Aorta (tissue), 5 donors: ENCODE measurements around the gene DLG1. TPM values are rescaled to one million over a fixed set of nuclear protein-coding genes. Genes with fewer than 3 reads are reported as not detected.

Experiments
- ATAC-seq: fragments of 200-7000 bp; cut with Tn5 transposase; one replicate; pipeline ENCODE4 v1.9.1; 2022; ENCODE audit warnings: moderate library complexity; ENCODE audit not compliant: low FRiP score
- DNase-seq, 2 donors: peaks; one replicate each; pipeline ENCODE4 v3.0.0-alpha.2; 2020
- H3K27ac ChIP-seq, 2 donors: one replicate each; pipeline ENCODE4 v1.5.1; 2013; ENCODE audit warnings: low read length in 2 of 2, mild to moderate bottlenecking in 2 of 2, moderate library complexity in 2 of 2, control low read depth in 1 of 2, inconsistent platforms in 1 of 2, low read depth in 1 of 2
- H3K27me3 ChIP-seq, 2 donors: one replicate each; pipeline ENCODE4 v1.6.1; 2013; ENCODE audit warnings: control low read depth in 1 of 2, low read length in 1 of 2, mild to moderate bottlenecking in 1 of 2, moderate library complexity in 1 of 2; ENCODE audit not compliant: insufficient read depth in 2 of 2, control insufficient read depth in 1 of 2
- H3K36me3 ChIP-seq, 2 donors: one replicate each; pipeline ENCODE4 v1.6.1; 2013; ENCODE audit warnings: control low read depth in 1 of 2, low read length in 1 of 2, mild to moderate bottlenecking in 1 of 2; ENCODE audit not compliant: insufficient read depth in 2 of 2, control insufficient read depth in 1 of 2
- H3K4me1 ChIP-seq, 2 donors: one replicate each; pipeline ENCODE4 v1.6.1; 2013; ENCODE audit warnings: low read length in 2 of 2, control low read depth in 1 of 2, mild to moderate bottlenecking in 1 of 2, moderate library complexity in 1 of 2; ENCODE audit not compliant: insufficient read depth in 2 of 2, control insufficient read depth in 1 of 2
- H3K4me3 ChIP-seq, 2 donors: one replicate each; pipeline ENCODE4 v1.5.1; 2013; ENCODE audit warnings: low read length in 2 of 2, control low read depth in 1 of 2, mild to moderate bottlenecking in 1 of 2
- H3K9me3 ChIP-seq: one replicate; pipeline ENCODE4 v1.6.1; 2013; ENCODE audit warnings: mild to moderate bottlenecking, low read length; ENCODE audit not compliant: control insufficient read depth
- WGBS, 2 donors: extraction: QIAGEN DNeasy Blood & Tissue Kit; methylation state at CpG; one replicate each; pipeline ENCODE4 v1.1.7; 2013; 5-methylcytosine and 5-hydroxymethylcytosine counted together
- intact Hi-C, 2 donors: fragments of 100-400 bp; cut with DNase I; formaldehyde crosslinking; loops; one replicate each; pipeline versions ENCODE4 v1.14.2 to v1.15.0; 2022
- polyA plus RNA-seq, 2 donors: library from polyadenylated mRNA; stranded (reverse); fragments of 200-250 nt; gene quantifications; one replicate each; pipeline ENCODE4 v1.2.3, GENCODE V29; 2013
- total RNA-seq, 2 donors: library from RNA; stranded (reverse); fragmentation: NEBNext Ultra II Directional; extraction: Animal tissue kit (Norgen Biotek cat#: 25700); gene quantifications; one replicate each; pipeline ENCODE4 v1.2.1, GENCODE V29; 2021
- donor health status: healthy with polysubstance abuse.
- donor health status: Bipolar disorder and iron deficiency.
- donor health status: DM: no; HTN: no; CAD: no.
- donor health status: DM: no; HTN: no; CAD: no.
- donor health status: DM: yes; HTN: yes; CAD: no.

DLG1 gene
- total and polyA plus RNA-seq, 4 donors: 21.2 to 100 (median 51.9) TPM

DNA sequence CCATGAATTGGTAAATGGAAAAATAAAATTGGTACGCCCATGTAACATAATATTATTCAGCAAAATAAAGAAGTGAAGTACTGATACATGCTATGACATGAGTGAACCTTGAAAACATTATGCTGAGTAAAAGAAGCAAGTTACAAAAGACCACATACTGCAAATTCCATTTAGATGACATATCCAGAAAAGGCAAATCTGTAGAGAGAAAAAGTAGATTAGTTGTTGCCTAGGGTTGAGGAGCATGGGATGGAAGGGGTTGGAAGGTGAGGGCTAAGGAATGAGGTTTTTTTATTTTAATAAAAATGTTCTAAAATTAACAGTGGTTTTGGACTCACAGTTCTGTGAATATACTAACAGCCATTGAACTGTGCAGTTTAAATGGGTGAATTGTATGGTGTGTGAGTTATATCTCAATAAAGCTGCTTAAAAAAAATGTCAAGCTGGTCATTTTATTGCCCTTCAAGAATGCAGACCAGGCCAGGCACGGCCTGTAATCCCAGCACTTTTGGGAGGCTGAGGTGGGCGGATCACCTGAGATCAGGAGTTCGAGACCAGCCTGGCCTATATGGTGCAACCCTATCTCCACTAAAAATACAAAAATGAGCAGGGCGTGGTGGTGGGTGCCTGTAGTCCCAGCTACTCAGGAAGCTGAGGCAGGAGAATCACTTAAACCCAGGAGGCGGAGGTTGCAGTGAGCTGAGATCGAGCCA is 8.1 kb upstream of the DLG1 start:
- Histone ChIP-seq H3K9me3 (no peaks in the 10 kb centered on the region), H3K36me3 (no peaks in the 10 kb centered on the region), H3K27ac (no peak overlapping the region), H3K27me3 (no peaks in the 10 kb centered on the region), H3K4me1 (peaks cover 0 to 3% of the 10 kb centered on the region in 2 donors), H3K4me3 (no peak overlapping the region)
- intact Hi-C loops: loop anchor here in 1 of 2 donors (5.0 kb wide), 1 partner anchor 46 kb away; no protein-coding TSS in a partner anchor
- ATAC-seq: no peak
- no peak for DNase-seq
- 85% methylated on average over 7 of the region's 7 CpGs for whole genome bisulfite sequencing, 2 donors

DNA sequence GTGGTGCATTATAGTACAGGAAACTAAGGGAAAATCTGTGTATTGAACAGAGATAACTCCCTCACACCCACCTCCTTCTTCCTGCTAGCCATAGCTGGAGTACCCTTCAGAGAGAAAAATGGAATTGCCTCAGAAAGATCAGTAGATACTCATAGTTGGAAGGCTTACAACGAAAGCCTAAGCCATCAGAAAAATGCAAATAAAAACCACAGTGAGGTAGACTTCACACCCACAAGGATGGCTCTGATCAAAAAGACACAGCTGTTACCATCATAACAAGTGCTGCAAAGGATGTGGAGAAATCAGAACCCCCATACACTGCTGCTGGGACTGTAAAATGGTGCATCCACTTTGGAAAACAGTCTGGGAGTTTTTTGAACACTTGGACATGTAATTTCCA is 7.4 kb upstream of the DLG1 start:
- H3K27me3 ChIP-seq: no peaks in the 10 kb centered on the region
- H3K4me3 ChIP-seq: no peak overlapping the region
- H3K9me3 ChIP-seq: no peaks in the 10 kb centered on the region
- DNase-seq (no peak), ATAC-seq (no peak)
- no peaks in the 10 kb centered on the region for H3K36me3 ChIP-seq
- 59 to 76% methylated on average over 1 of the region's 1 CpG for WGBS, 2 donors
- H3K4me1 ChIP-seq: peaks cover 0 to 3% of the 10 kb centered on the region in 2 donors
- intact Hi-C loops: loop anchor here in 1 of 2 donors (5.0 kb wide), 1 partner anchor 46 kb away; no protein-coding TSS in a partner anchor
- H3K27ac ChIP-seq: peak overlapping the region in 1 of 2 donors; percentile 44

DNA sequence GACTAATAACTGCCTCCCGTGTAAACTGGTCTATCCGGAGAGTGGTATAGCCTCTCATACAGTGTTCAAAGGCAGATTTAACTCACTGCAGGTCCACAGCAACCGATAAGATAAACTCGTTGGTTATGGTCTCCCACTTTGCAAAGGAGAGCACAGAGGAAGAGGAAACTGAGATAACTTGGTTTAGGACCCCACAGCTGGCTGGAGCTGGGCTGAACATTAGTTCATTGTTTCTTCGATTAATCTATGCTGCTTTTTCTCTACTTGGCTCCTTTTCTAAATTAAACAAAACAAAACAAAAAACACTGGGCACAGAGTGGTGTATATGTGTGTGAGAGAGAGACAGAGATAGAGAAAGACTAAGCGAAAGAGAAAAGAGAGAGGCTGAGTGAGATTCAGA is 5.0 kb upstream of the DLG1 start:
- H3K36me3 ChIP-seq: no peaks in the 10 kb centered on the region
- H3K4me3 ChIP-seq: no peak overlapping the region
- 89 to 90% methylated on average over 6 of the region's 6 CpGs for WGBS, 2 donors
- DNase-seq (no peak), ATAC-seq (no peak)
- H3K27ac ChIP-seq: no peak overlapping the region
- H3K9me3 ChIP-seq: no peaks in the 10 kb centered on the region
- no peaks in the 10 kb centered on the region for H3K4me1 ChIP-seq
- intact Hi-C loops: no loop called here
- H3K27me3 ChIP-seq: no peaks in the 10 kb centered on the region

DNA sequence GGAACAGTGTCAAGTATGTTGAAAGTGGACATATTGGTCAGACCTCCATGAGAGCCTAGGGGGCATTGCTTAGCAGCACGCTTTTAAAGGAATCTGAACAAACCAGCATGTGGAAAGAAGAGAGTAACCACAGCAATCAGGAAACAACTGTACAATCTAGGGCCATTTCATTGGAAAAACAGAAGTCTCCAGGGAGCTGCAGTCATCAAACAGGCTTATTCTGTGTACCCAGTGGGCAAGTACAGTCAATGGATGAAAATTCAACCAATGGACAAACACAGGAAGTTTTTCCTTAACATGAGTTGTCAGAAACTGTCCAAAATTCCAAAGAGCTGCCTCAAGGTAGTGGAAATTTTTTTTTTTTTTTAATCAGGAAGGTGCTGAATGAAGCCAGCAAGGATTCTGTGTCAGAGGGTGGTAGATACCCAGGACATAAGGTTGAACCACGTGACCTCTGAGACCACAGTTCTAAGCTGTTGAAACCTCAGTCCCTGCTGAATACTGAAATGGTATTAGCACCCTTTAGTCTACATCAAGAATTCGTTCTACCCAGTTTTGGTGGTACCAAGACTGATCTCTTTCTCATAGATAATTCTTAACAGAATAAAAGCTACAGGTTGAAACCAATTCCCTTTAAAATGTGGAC is 4.4 kb upstream of the DLG1 start:
- H3K4me1 ChIP-seq: no peaks in the 10 kb centered on the region
- no peaks in the 10 kb centered on the region for H3K36me3 ChIP-seq
- no peak overlapping the region for H3K27ac ChIP-seq
- H3K9me3 ChIP-seq: no peaks in the 10 kb centered on the region
- no peak for DNase-seq
- WGBS, 2 donors: 86 to 88% methylated on average over 3 of the region's 3 CpGs
- no peak overlapping the region for H3K4me3 ChIP-seq
- ATAC-seq: no peak
- intact Hi-C loops: no loop called here
- no peaks in the 10 kb centered on the region for H3K27me3 ChIP-seq

DNA sequence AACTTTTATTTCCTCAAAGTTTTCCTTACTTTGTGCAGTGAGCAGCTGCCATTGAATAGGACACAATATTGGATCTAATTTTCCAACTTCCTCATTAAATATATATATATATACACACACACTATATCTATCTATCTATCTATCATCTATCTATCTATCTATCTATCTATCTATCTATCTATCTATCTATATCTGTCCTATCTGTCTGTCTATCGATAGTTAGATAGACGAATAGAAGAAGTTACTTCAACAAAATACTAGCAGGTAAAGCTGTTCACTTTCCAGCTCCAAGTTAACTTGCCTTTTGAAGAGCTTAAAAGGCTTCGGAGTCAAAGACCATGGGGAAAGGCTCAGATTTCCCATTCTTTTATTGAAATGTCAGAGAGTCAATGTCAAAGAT is 3.6 kb upstream of the DLG1 start:
- no peak for ATAC-seq
- Histone ChIP-seq H3K9me3 (no peaks in the 10 kb centered on the region), H3K4me3 (no peak overlapping the region), H3K27me3 (no peaks in the 10 kb centered on the region), H3K27ac (no peak overlapping the region), H3K36me3 (no peaks in the 10 kb centered on the region), H3K4me1 (no peaks in the 10 kb centered on the region)
- 94 to 95% methylated on average over 3 of the region's 3 CpGs for WGBS, 2 donors
- DNase-seq: no peak
- intact Hi-C loops: no loop called here

DNA sequence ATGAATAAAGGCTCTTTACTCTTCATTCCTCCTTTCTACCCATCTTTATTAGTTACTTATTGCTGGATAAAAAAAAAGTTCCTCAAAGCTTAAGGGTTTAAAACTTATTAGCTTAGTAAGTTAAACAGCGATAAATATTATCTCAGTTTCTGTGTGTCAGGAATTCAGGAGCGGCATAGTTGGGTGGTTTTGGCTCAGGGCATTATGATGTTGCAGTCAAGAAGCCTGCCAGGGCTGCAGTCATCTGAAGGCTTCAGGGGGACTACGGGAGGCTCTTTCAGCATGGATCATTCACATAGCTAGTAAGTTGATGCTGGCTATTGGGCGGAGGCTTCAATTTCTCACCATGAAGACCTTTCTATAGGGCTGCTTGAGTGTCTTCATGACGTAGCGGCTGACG is 1.9 kb upstream of the DLG1 start:
- H3K4me3 ChIP-seq: no peak overlapping the region
- no peak overlapping the region for H3K27ac ChIP-seq
- no peaks in the 10 kb centered on the region for H3K36me3 ChIP-seq
- no peak for ATAC-seq
- 73 to 82% methylated on average over 7 of the region's 7 CpGs for WGBS, 2 donors
- H3K4me1 ChIP-seq: no peaks in the 10 kb centered on the region
- DNase-seq: no peak
- H3K9me3 ChIP-seq: no peaks in the 10 kb centered on the region
- intact Hi-C loops: no loop called here
- no peaks in the 10 kb centered on the region for H3K27me3 ChIP-seq

DNA sequence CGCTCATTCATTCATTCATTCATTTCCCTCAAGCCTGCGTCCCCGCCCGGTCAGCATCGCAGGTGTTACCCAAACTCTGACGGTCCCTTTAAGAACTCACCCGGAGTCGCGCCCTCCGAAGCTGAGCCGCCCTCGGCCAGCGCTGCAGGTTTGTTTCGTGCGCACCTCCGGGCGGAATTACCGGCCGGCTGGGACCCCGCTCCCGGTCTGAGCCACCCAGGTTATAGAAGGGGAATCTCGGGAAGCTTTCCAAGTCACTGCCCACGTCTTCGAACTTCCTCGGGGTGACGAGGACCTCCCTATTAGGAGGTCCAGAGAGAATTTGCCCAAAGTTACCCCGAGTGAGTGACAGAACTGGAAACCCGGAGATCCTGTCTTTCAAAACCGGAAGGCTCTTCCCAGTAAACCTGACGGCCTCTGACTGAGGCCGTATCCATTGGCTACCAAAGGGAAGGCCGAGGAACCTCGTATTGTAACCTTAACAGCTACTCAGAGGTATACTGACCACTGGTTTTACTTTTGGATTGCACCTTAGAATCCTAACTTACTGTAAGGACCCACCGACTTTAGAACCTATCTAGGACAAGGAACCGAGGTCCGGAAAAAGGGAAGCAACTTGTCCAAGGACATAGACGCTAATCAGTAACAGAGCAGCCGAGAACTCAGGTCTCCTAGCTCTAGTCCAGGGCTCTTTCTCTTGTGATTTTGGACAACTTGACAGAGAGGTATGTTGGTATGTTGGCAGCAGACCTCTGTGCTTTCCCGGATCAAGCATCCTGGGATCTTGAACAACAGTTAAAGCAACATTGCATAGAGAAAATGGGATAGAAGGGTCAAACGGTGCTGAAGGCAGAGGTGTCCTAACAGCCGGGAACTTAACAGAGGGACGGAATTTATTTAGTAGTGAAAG is 788 bp upstream of the DLG1 start:
- Histone ChIP-seq H3K36me3 (no peaks in the 10 kb centered on the region), H3K27me3 (no peaks in the 10 kb centered on the region), H3K27ac (peak overlapping the region in 1 of 2 donors; percentile 67), H3K4me1 (no peaks in the 10 kb centered on the region), H3K9me3 (no peaks in the 10 kb centered on the region), H3K4me3 (peak overlapping the region; percentile 88 to 99)
- peak; percentile 33 for ATAC-seq
- 6 to 7% methylated on average over 42 of the region's 42 CpGs for WGBS, 2 donors
- intact Hi-C loops: no loop called here
- peak in 1 of 2 donors; percentile 76 for DNase-seq

DNA sequence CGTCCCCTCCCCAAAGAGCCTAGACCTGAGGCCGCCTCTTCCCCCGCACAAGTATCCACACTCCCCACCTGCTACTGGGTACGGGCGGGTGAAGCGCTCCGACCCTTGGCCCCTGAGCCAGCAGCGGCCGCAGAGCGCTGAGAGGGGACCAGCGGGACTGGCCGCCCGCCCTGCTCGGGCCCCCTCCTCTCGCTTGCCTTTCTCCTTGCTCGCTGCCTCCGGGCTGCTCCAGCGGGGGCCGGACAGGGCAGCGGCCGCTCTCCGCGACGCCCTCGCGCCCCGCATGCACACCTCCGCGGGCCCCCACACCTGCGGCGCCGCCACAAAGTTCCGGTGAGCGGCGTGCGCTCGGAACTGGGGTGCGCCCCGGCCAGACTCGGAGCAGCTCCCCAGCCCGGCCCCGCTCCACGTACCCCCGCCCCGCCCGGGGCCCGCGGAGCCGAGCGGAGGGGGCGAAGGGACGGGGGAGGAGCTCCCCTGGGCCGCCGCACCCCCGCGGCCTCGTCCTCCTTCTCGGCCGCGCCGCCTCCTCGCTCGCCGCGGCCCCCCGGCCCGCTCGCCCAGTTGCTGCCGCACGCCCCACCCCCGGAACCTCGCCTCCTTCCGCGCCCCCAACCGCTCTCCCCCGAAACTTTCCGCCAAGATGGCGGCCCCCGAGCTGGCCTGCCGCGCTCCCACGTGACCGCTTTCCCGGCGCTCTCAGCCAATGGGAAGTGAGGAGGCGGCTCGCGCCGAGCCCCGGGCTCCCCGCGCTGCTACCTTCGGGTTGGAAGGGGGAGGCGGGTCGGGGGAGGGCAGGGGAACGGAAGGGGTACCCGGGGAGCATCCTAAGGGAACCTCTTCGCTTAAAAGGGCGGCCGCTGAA is 704 bp downstream of the DLG1 start:
- Histone ChIP-seq H3K9me3 (no peaks in the 10 kb centered on the region), H3K4me1 (no peaks in the 10 kb centered on the region), H3K36me3 (no peaks in the 10 kb centered on the region), H3K27me3 (no peaks in the 10 kb centered on the region), H3K4me3 (peak overlapping the region; percentile 88 to 99), H3K27ac (peak overlapping the region in 1 of 2 donors; percentile 82)
- intact Hi-C loops: no loop called here
- 1 to 2% methylated on average over 80 to 100 of the region's 100 CpGs for WGBS, 2 donors
- ATAC-seq (peak; percentile 95), DNase-seq (peak; percentile 93 to 96)
